Colonic mucosa (tissue), 4 donors: Measurements from ENCODE around the gene NOX4. TPM values are rescaled to one million over a fixed set of nuclear protein-coding genes. Genes with fewer than 3 reads are reported as not detected.

Experiments
- DNase-seq: peaks from one replicate; pipeline ENCODE4 v3.0.0-alpha.2; 2020
- H3K27ac ChIP-seq: fragments of 200-600 bp; one replicate; pipeline ENCODE4 v1.8.0; 2021
- H3K27me3 ChIP-seq: fragments of 200-600 bp; one replicate; pipeline ENCODE4 v1.8.0; 2021
- H3K36me3 ChIP-seq: fragments of 200-600 bp; one replicate; pipeline ENCODE4 v1.8.0; 2021
- H3K4me1 ChIP-seq: fragments of 200-600 bp; one replicate; pipeline ENCODE4 v1.8.0; 2021; ENCODE audit warnings: mild to moderate bottlenecking
- H3K4me3 ChIP-seq: fragments of 200-600 bp; one replicate; pipeline ENCODE4 v1.8.0; 2021
- H3K9ac ChIP-seq, 2 donors: one replicate each; pipeline ENCODE4 v1.7.0; 2013; ENCODE audit warnings: control low read depth in 2 of 2, low read depth in 2 of 2, low read length in 2 of 2
- H3K9me3 ChIP-seq: fragments of 200-600 bp; one replicate; pipeline ENCODE4 v1.8.0; 2021
- intact Hi-C: fragments of 100-400 bp; cut with DNase I; formaldehyde crosslinking; loops from one replicate; pipeline ENCODE4 v1.14.1; 2022
- total RNA-seq, 2 donors: library from RNA; stranded (reverse); fragmentation: NEBNext Ultra II Directional in 1 of 2; extraction: Animal tissue kit (Norgen Biotek cat#: 25700) in 1 of 2; gene quantifications; one replicate each; pipeline ENCODE4 v1.2.1, GENCODE V29; 2021
- TF ChIP-seq, protein P1 (sequence below): fragments of 200-600 bp; IDR thresholded peaks from one replicate; pipeline ENCODE4 v1.8.0; 2022; ENCODE audit warnings: antibody characterized with exemption, mild to moderate bottlenecking
- donor health status: healthy.
- donor health status: DM: no; HTN: no; CAD: no.
- donor health status: DM: no; HTN: no; CAD: no.

The NOX4 gene
- total RNA-seq, 2 donors from 2014 or later, result 0.35 TPM; not detected in 1

DNA sequence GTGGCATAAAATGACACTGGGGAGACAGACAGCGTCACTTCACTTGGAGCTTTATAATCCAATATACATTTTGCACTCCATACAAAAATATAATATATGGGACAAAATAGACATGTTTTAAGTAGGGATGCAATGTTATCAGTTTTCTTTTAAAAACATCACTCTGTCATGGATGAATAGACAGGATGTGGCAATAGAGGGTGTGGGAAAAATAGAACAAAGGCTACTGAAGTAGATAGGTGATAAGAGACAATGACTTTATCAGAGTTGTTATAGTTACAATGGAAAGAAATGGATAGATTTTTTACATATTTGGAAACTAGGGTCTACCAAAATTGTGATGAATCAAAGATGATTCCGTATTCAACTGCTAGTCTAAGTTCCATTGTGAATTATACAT lies 13.1 kb upstream of the NOX4 start:
- no peak overlapping the region for H3K4me3 ChIP-seq
- H3K27ac ChIP-seq, result no peak overlapping the region
- intact Hi-C loops, result no loop called here

DNA sequence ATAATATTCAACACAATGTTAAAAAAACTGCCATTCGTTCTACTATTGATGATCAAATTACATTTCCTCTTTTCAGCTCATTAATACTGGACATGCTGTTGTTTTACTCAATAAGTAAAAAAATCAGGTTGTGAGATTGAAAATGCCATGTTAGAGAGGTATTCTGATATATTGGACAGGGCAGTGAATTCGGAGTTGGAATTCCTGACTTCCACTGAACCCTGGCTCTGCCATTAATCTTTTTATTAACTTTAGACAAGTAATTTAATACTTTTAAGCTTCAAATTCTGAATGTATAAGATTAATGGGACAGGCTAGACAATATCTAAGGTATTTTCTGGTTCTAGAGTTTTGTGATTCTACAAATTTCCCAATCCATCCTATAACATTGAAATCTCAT lies 12.2 kb upstream of the NOX4 start:
- Histone ChIP-seq H3K27ac (no peak overlapping the region), H3K9me3 (no peaks in the 10 kb centered on the region), H3K36me3 (no peaks in the 10 kb centered on the region), H3K4me3 (no peak overlapping the region), H3K9ac (no peak overlapping the region), H3K4me1 (no peaks in the 10 kb centered on the region), H3K27me3 (no peaks in the 10 kb centered on the region)
- TF ChIP-seq, protein P1, sequence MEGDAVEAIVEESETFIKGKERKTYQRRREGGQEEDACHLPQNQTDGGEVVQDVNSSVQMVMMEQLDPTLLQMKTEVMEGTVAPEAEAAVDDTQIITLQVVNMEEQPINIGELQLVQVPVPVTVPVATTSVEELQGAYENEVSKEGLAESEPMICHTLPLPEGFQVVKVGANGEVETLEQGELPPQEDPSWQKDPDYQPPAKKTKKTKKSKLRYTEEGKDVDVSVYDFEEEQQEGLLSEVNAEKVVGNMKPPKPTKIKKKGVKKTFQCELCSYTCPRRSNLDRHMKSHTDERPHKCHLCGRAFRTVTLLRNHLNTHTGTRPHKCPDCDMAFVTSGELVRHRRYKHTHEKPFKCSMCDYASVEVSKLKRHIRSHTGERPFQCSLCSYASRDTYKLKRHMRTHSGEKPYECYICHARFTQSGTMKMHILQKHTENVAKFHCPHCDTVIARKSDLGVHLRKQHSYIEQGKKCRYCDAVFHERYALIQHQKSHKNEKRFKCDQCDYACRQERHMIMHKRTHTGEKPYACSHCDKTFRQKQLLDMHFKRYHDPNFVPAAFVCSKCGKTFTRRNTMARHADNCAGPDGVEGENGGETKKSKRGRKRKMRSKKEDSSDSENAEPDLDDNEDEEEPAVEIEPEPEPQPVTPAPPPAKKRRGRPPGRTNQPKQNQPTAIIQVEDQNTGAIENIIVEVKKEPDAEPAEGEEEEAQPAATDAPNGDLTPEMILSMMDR, result no peak
- intact Hi-C loops, result no loop called here
- DNase-seq, result no peak

More for the DNA sequence above, 13.1 kb upstream of the NOX4 start:
- Histone ChIP-seq H3K9ac (no peak overlapping the region), H3K9me3 (no peaks in the 10 kb centered on the region), H3K4me1 (no peaks in the 10 kb centered on the region), H3K27me3 (no peaks in the 10 kb centered on the region), H3K36me3 (no peaks in the 10 kb centered on the region)
- TF ChIP-seq, protein P1, result no peak
- no peak for DNase-seq

DNA sequence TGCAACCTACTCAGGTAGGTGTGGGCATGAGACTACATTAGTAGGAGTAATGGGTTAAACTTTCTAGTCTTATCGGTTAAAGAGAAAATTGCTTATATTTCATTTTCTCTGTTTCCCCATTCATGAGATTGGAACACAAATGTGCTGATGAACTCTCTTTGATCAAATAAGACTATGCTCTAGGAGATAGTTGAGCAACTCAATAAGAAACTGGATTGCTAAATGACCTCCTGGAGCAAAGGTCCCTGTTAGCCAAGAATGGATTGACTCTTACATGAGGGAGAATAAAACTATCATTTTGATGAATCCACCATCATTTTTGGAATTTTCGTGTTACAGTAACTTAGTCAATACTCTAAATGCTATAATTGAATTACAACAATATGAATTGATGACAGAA lies 11.1 kb upstream of the NOX4 start:
- DNase-seq, result no peak
- H3K9me3 ChIP-seq, result no peaks in the 10 kb centered on the region
- TF ChIP-seq, protein P1, result no peak
- H3K9ac ChIP-seq, result no peak overlapping the region
- no peak overlapping the region for H3K4me3 ChIP-seq
- H3K27me3 ChIP-seq, result no peaks in the 10 kb centered on the region
- intact Hi-C loops, result no loop called here
- no peaks in the 10 kb centered on the region for H3K4me1 ChIP-seq
- H3K36me3 ChIP-seq, result no peaks in the 10 kb centered on the region
- no peak overlapping the region for H3K27ac ChIP-seq

DNA sequence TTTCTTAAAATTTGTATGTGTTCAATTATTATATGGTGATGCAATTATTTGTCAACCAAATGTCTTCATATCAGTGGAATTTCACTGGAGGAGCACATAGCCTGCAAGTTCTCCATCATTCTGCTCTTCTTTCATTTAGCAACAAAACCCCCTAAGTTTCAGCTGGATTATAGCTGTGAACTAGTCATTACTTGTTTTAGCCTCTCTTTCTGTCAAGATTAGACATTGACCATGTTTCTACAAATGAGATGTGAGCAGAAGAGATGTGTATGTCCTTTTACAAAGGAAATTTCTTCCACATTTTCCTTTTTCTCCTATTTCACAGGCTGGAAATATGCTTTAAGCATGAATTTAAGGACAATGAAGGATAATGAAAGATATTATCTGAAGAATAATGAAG lies 9.2 kb upstream of the NOX4 start:
- DNase-seq, result no peak
- no peak overlapping the region for H3K9ac ChIP-seq
- H3K36me3 ChIP-seq, result no peaks in the 10 kb centered on the region
- H3K27ac ChIP-seq, result no peak overlapping the region
- H3K9me3 ChIP-seq, result no peaks in the 10 kb centered on the region
- no peaks in the 10 kb centered on the region for H3K27me3 ChIP-seq
- no peaks in the 10 kb centered on the region for H3K4me1 ChIP-seq
- no peak overlapping the region for H3K4me3 ChIP-seq
- intact Hi-C loops, result no loop called here
- TF ChIP-seq, protein P1, result no peak

DNA sequence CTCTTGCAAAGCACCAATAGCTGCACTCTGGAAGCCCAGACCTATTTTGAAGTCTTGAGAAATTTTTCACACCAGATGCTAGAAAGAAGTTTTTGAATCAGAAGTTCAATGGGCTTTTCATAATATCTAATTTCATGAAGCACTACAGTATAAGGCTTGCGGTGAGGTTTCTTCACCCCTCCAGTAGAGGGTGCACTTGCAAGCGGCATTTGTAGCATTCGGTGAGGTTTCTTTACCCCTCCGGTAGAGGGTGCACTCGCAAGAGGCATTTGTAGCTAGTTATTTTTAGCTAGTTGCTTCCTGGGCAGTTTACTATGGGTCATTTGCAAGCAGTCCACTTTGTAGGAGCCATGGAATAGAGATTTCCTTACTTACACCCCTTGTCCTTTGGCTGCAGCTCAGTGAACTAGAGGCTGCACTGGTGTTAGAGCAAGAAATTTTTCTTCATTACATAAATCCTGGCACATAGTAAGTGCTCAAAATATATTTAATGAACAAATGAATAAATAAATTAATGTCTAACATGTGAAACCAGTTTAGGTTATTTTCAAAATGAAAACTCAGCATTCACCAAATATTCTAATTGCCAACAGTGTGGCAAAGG lies 7.8 kb upstream of the NOX4 start:
- no peaks in the 10 kb centered on the region for H3K4me1 ChIP-seq
- H3K36me3 ChIP-seq, result no peaks in the 10 kb centered on the region
- H3K9me3 ChIP-seq, result no peaks in the 10 kb centered on the region
- H3K9ac ChIP-seq, result no peak overlapping the region
- H3K4me3 ChIP-seq, result no peak overlapping the region
- DNase-seq, result no peak
- H3K27me3 ChIP-seq, result no peaks in the 10 kb centered on the region
- intact Hi-C loops, result no loop called here
- TF ChIP-seq, protein P1, result no peak
- no peak overlapping the region for H3K27ac ChIP-seq
